Natural killer cell treated with Interleukin-12 subunit alpha and Interleukin-12 subunit beta and Interleukin-15 and Interleukin-18, amount 100 ng/mL, for 72 hours (primary cell): ENCODE results near the gene SLC5A8. TPM values are rescaled to one million over a fixed set of nuclear protein-coding genes. Genes with fewer than 3 reads are reported as not detected.

Source experiments
- ATAC-seq, 2 donors: fragments of 150-1000 bp; cut with Tn5 transposase in 1 of 2; sonication (Bioruptor Pico), chemical (Tn5 transposase) in 1 of 2; 2 replicates each; pipeline ENCODE4 v1.10.0; 2021
- DNase-seq: peaks from one replicate; pipeline ENCODE4 v3.0.0; 2022; ENCODE audit warnings: low spot score
- H3K27ac Mint-ChIP-seq, 2 donors: 1 replicate in 1 of 2; 2 replicates in 1 of 2; pipeline ENCODE4 v1.8.0; 2022; ENCODE audit warnings: mixed read lengths in 2 of 2, mild to moderate bottlenecking in 1 of 2, moderate library complexity in 1 of 2
- H3K27me3 Mint-ChIP-seq, 2 donors: 1 replicate in 1 of 2; 2 replicates in 1 of 2; pipeline ENCODE4 v1.8.0; 2022; ENCODE audit warnings: mixed read lengths in 2 of 2
- H3K36me3 Mint-ChIP-seq: one replicate; pipeline ENCODE4 v1.8.0; 2022; ENCODE audit warnings: mixed read lengths
- H3K4me1 Mint-ChIP-seq, 2 donors: 1 replicate in 1 of 2; 2 replicates in 1 of 2; pipeline ENCODE4 v1.8.0; 2022; ENCODE audit warnings: low read depth in 2 of 2, mixed read lengths in 2 of 2, mild to moderate bottlenecking in 1 of 2
- H3K4me3 Mint-ChIP-seq: one replicate; pipeline ENCODE4 v1.8.0; 2022; ENCODE audit warnings: mixed read lengths
- H3K9me3 Mint-ChIP-seq: 2 replicates; pipeline ENCODE4 v1.8.0; 2022; ENCODE audit warnings: mixed read lengths
- total RNA-seq, 2 donors: library from RNA; stranded (reverse); gene quantifications; one replicate each; pipeline ENCODE4 v1.2.3, GENCODE V29; 2022

The SLC5A8 gene
- total RNA-seq, 2 donors from 2014 or later: not detected

GRCh38 chr12:101127521-101128219 lies 82.4 kb downstream of the SLC5A8 start:
- peaks cover 7% of the 10 kb centered on the region for H3K9me3 Mint-ChIP-seq
- no peaks in the 10 kb centered on the region for H3K4me1 Mint-ChIP-seq
- H3K36me3 Mint-ChIP-seq: no peaks in the 10 kb centered on the region
- H3K4me3 Mint-ChIP-seq: no peak overlapping the region
- DNase-seq (no peak), ATAC-seq (no peak)
- no peak overlapping the region for H3K27ac Mint-ChIP-seq
- H3K27me3 Mint-ChIP-seq: no peaks in the 10 kb centered on the region

GRCh38 chr12:101117842-101118241 lies 92.2 kb downstream of the SLC5A8 start:
- no peak overlapping the region for H3K27ac Mint-ChIP-seq
- H3K27me3 Mint-ChIP-seq: no peaks in the 10 kb centered on the region
- ATAC-seq (no peak), DNase-seq (no peak)
- peaks cover 3% of the 10 kb centered on the region for H3K9me3 Mint-ChIP-seq
- H3K36me3 Mint-ChIP-seq: no peaks in the 10 kb centered on the region
- no peak overlapping the region for H3K4me3 Mint-ChIP-seq
- H3K4me1 Mint-ChIP-seq: no peaks in the 10 kb centered on the region

GRCh38 chr12:101116911-101117310 lies 93.1 kb downstream of the SLC5A8 start:
- H3K36me3 Mint-ChIP-seq: no peaks in the 10 kb centered on the region
- H3K27ac Mint-ChIP-seq: no peak overlapping the region
- H3K4me1 Mint-ChIP-seq: no peaks in the 10 kb centered on the region
- DNase-seq: no peak
- H3K9me3 Mint-ChIP-seq: peaks cover 3% of the 10 kb centered on the region
- no peak for ATAC-seq
- no peaks in the 10 kb centered on the region for H3K27me3 Mint-ChIP-seq
- H3K4me3 Mint-ChIP-seq: no peak overlapping the region

GRCh38 chr12:101115326-101115725 lies 94.7 kb downstream of the SLC5A8 start:
- Mint-ChIP-seq H3K27me3 (no peaks in the 10 kb centered on the region), H3K27ac (no peak overlapping the region), H3K36me3 (no peaks in the 10 kb centered on the region), H3K4me1 (no peaks in the 10 kb centered on the region), H3K4me3 (no peak overlapping the region), H3K9me3 (peaks cover 3% of the 10 kb centered on the region)
- no peak for DNase-seq
- ATAC-seq: no peak

GRCh38 chr12:101111441-101111840 lies 98.6 kb downstream of the SLC5A8 start:
- H3K4me1 Mint-ChIP-seq: no peaks in the 10 kb centered on the region
- no peak overlapping the region for H3K27ac Mint-ChIP-seq
- H3K36me3 Mint-ChIP-seq: no peaks in the 10 kb centered on the region
- DNase-seq (no peak), ATAC-seq (no peak)
- no peaks in the 10 kb centered on the region for H3K27me3 Mint-ChIP-seq
- no peak overlapping the region for H3K4me3 Mint-ChIP-seq
- H3K9me3 Mint-ChIP-seq: peaks cover 11% of the 10 kb centered on the region

GRCh38 chr12:101110866-101111265 lies 99.2 kb downstream of the SLC5A8 start:
- no peak for ATAC-seq
- no peak for DNase-seq
- Mint-ChIP-seq H3K4me3 (no peak overlapping the region), H3K27me3 (no peaks in the 10 kb centered on the region), H3K27ac (no peak overlapping the region), H3K36me3 (no peaks in the 10 kb centered on the region), H3K9me3 (peaks cover 11% of the 10 kb centered on the region), H3K4me1 (no peaks in the 10 kb centered on the region)

GRCh38 chr12:101108130-101108529 lies 101.9 kb downstream of the SLC5A8 start:
- H3K27me3 Mint-ChIP-seq: no peaks in the 10 kb centered on the region
- H3K4me1 Mint-ChIP-seq: no peaks in the 10 kb centered on the region
- ATAC-seq (no peak), DNase-seq (no peak)
- H3K27ac Mint-ChIP-seq: no peak overlapping the region
- H3K36me3 Mint-ChIP-seq: no peaks in the 10 kb centered on the region
- peaks cover 8% of the 10 kb centered on the region for H3K9me3 Mint-ChIP-seq
- no peak overlapping the region for H3K4me3 Mint-ChIP-seq

- Mint-ChIP-seq H3K36me3 (no peaks in the 10 kb centered on the region), H3K27ac (no peak overlapping the region), H3K4me3 (no peak overlapping the region), H3K27me3 (no peaks in the 10 kb centered on the region), H3K9me3 (peaks cover 8% of the 10 kb centered on the region), H3K4me1 (no peaks in the 10 kb centered on the region)
- no peak for ATAC-seq
- no peak for DNase-seq
Measured at GRCh38 chr12:101107032-101107763, 102.8 kb downstream of the SLC5A8 start.

Other genes starting within 250 kb of the SLC5A8 start
- gene UTP20, start 69.9 kb upstream of the SLC5A8 start, total RNA-seq: 10 to 100 TPM; 22.7 to 37.9 TPM
- gene ARL1, start 197.5 kb upstream of the SLC5A8 start, total RNA-seq: 10 to 100 TPM; 47.1 to 71.2 TPM